Gastroesophageal sphincter (tissue), 3 donors: ENCODE data around the gene SYTL3.

Experiments
- EP300 ChIP-seq: sonication (generic); formaldehyde crosslinking; IDR thresholded peaks from one replicate; pipeline ENCODE4 v1.6.1; 2017; ENCODE audit warnings: antibody characterized with exemption, mild to moderate bottlenecking
- POLR2A ChIP-seq, 2 donors: fragments of 450-650 bp; IDR thresholded peaks; one replicate each; pipeline ENCODE4 v1.6.1; 2017; ENCODE audit warnings: antibody characterized with exemption in 2 of 2, mild to moderate bottlenecking in 2 of 2, moderate library complexity in 1 of 2
- POLR2AphosphoS5 ChIP-seq: sonication (generic); formaldehyde crosslinking; IDR thresholded peaks from one replicate; pipeline ENCODE4 v1.6.1; 2017; ENCODE audit warnings: antibody characterized with exemption
- TF ChIP-seq, protein P1 (sequence below), 4 experiments: fragments of 200-600 bp in 2 of 4; fragments of 450-650 bp in 2 of 4; sonication (generic) in 1 of 4; IDR thresholded peaks; one replicate each; pipeline ENCODE4 v1.5.1; 2017 to 2019; ENCODE audit warnings: antibody characterized with exemption in 4 of 4, mild to moderate bottlenecking in 2 of 4, moderate library complexity in 2 of 4

DNA sequence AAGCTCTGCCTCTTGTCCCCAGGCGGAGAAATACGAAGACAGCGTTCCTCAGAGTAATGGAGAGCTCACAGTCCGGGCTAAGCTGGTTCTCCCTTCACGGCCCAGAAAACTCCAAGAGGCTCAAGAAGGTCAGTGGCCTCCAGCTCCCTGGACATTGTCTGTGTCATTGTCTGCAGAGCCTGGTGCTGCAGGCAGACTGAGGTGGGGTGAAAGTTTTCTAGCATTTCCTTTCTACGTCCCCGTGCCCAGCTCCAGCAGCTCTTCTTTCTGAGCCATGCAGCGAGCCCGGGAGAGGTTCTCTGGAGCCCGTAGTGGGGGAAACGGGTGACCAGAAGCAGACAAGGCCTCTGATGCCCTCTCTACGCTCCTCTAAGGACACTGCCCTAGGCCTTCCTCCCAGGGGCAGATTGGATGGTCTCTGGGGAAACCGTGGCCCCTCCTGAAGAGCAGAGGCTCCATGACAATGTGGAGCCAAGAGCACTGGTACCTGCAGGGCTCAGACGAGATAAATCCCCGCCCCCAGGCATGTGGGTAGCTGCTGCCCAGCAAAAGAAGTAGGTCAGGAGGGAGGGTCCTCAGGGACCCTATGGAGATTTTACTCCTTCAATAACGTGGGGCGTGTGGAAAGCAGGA lies 110.9 kb downstream of the SYTL3 start:
- TF ChIP-seq, protein P1, sequence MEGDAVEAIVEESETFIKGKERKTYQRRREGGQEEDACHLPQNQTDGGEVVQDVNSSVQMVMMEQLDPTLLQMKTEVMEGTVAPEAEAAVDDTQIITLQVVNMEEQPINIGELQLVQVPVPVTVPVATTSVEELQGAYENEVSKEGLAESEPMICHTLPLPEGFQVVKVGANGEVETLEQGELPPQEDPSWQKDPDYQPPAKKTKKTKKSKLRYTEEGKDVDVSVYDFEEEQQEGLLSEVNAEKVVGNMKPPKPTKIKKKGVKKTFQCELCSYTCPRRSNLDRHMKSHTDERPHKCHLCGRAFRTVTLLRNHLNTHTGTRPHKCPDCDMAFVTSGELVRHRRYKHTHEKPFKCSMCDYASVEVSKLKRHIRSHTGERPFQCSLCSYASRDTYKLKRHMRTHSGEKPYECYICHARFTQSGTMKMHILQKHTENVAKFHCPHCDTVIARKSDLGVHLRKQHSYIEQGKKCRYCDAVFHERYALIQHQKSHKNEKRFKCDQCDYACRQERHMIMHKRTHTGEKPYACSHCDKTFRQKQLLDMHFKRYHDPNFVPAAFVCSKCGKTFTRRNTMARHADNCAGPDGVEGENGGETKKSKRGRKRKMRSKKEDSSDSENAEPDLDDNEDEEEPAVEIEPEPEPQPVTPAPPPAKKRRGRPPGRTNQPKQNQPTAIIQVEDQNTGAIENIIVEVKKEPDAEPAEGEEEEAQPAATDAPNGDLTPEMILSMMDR (IDR thresholded peaks at IDR 0.05), result no peak
- TF ChIP-seq POLR2AphosphoS5 (no peak), POLR2A (IDR thresholded peaks at IDR 0.05) (no peak), EP300 (no peak)
